GM12872 (cell line): ENCODE results near the gene PDRG1.

Source experiments
- CTCF ChIP-seq: IDR thresholded peaks from 3 replicates; pipeline ENCODE4 v1.5.1; 2011; ENCODE audit warnings: low read depth, mild to moderate bottlenecking, low read length, moderate library complexity; ENCODE audit not compliant: insufficient read depth

The PDRG1 gene

GRCh38 chr20:31988430-31989015 lies 36.7 kb upstream of the PDRG1 start:
- no peak for TF ChIP-seq CTCF

- no peak for TF ChIP-seq CTCF
These were observed 35.9 kb upstream of the PDRG1 start for GRCh38 chr20:31987744-31988143.

GRCh38 chr20:31984981-31985471 lies 33.2 kb upstream of the PDRG1 start:
- TF ChIP-seq CTCF = no peak

GRCh38 chr20:31981784-31982183 lies 29.9 kb upstream of the PDRG1 start:
- TF ChIP-seq CTCF = no peak

DNA sequence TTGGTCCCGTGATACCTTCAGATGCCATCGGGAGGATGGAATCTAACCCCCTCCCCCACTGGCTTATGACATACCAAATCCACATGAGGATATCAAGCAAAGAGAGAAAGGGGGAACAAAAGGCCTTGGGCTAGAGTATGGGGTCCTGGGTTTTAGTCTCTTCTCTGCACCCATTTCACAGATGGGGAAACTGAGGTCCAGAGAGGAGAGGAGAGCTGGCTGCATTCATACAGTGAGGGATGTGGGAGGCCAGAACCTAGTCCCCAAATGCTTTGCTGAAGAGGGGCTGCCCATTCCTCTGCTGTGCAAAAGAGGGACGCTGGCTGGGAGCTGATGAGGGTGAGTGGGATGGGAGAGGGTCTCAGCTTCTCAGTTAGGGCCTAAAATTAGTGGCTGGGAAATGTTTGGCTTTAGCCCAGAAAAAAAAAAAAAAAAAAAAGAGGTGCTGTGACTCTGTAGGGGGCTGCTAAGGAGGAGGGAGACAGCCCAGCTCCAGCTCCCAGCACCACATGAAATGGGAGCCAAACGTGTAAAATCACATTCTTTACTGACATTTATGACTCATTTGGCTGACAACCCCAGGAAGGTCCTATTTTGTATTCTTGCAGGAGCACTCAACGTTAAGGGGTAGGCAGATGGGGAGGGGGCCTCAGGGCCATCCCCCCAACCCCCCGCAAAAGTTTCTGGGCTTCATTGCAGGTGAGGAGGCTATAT lies 28.0 kb upstream of the PDRG1 start:
- no peak for TF ChIP-seq CTCF

GRCh38 chr20:31977080-31977479 lies 25.2 kb upstream of the PDRG1 start:
- no peak for TF ChIP-seq CTCF

DNA sequence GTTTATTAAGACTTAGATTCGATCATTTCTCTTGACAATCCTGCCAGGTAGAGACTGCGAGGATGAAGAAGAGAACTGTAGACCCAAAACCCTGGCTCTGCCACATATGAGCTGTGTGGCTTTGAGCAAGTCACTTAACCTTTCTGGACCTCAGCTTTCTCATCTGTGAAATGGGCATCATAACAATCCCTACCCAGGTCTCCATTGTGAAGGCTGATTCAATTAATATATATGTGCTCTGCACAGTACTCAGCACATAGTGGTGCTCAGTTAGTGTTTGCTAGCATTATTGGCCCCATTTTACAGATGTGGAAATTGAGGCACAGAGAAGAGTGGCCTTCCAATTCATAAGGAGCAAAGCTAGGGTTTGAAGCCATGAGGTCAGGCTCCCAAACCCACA lies 24.0 kb upstream of the PDRG1 start:
- TF ChIP-seq CTCF = no peak
